Transverse colon (tissue), 4 donors: ENCODE measurements around the gene TOLLIP. TPM values are rescaled to one million over a fixed set of nuclear protein-coding genes. Genes with fewer than 3 reads are reported as not detected.

Source experiments
- DNase-seq: peaks from one replicate; pipeline ENCODE4 v3.0.0-alpha.2; 2019
- H3K27ac ChIP-seq, 4 donors: fragments of 200-600 bp; sonication (generic); 2 replicates each; pipeline ENCODE4 v1.5.1; 2016 to 2018; ENCODE audit warnings: inconsistent platforms in 4 of 4
- H3K27me3 ChIP-seq: fragments of 200-600 bp; sonication (generic); 2 replicates; pipeline ENCODE4 v1.5.1; 2017; ENCODE audit warnings: inconsistent platforms
- H3K36me3 ChIP-seq, 4 donors: fragments of 200-600 bp; sonication (generic); 2 replicates each; pipeline ENCODE4 v1.5.1; 2017 to 2019; ENCODE audit warnings: inconsistent platforms in 4 of 4
- H3K4me1 ChIP-seq, 4 donors: fragments of 200-600 bp; sonication (generic); 2 replicates each; pipeline ENCODE4 v1.5.1; 2017 to 2020; ENCODE audit warnings: inconsistent platforms in 4 of 4
- H3K4me3 ChIP-seq, 4 donors: fragments of 200-600 bp; sonication (generic); 1 replicate in 1 of 4; 2 replicates in 3 of 4; pipeline versions ENCODE4 v1.5.1 to v1.6.1; 2017 to 2019; ENCODE audit warnings: inconsistent platforms in 4 of 4
- H3K9me3 ChIP-seq, 2 donors: fragments of 200-600 bp; sonication (generic); 2 replicates each; pipeline ENCODE4 v1.5.1; 2017 to 2019; ENCODE audit warnings: inconsistent platforms in 2 of 2
- CTCF ChIP-seq, 5 experiments: fragments of 200-600 bp in 3 of 5; fragments of 450-650 bp in 2 of 5; sonication (generic) in 3 of 5; IDR thresholded peaks; 1 replicate in 2 of 5; 2 replicates in 3 of 5; pipeline ENCODE4 v1.5.1; 2016 to 2017; ENCODE audit warnings: antibody characterized with exemption in 5 of 5, inconsistent platforms in 3 of 5, mild to moderate bottlenecking in 2 of 5, moderate library complexity in 1 of 5
- EP300 ChIP-seq: sonication (generic); formaldehyde crosslinking; IDR thresholded peaks from one replicate; pipeline ENCODE4 v1.6.1; 2017; ENCODE audit warnings: antibody characterized with exemption, low read depth
- POLR2A ChIP-seq: fragments of 450-650 bp; IDR thresholded peaks from one replicate; pipeline ENCODE4 v1.6.1; 2016; ENCODE audit warnings: antibody characterized with exemption, mild to moderate bottlenecking, moderate library complexity
- POLR2AphosphoS5 ChIP-seq, 3 donors: sonication (generic); formaldehyde crosslinking; IDR thresholded peaks; one replicate each; pipeline ENCODE4 v1.6.1; 2016; ENCODE audit warnings: antibody characterized with exemption in 3 of 3
- WGBS, 2 donors: methylation state at CpG; one replicate each; pipeline ENCODE4 v1.1.5; 2018; ENCODE audit warnings: low coverage in 1 of 2; 5-methylcytosine and 5-hydroxymethylcytosine counted together
- in situ Hi-C, 4 donors: fragments of 200-750 bp; cut with MboI; loops; one replicate each; pipeline versions ENCODE4 v1.15.0 to v1.15.1; 2017; ENCODE audit warnings: low sequenced_read_pairs in 3 of 4, low pct_ligation_motif_present in 1 of 4, low pct_unique_long_range_greater_than_20kb in 1 of 4
- intact Hi-C: fragments of 100-400 bp; cut with DNase I; formaldehyde crosslinking; loops from one replicate; pipeline ENCODE4 v1.15.1; 2023; ENCODE audit warnings: low total_unique reads
- total RNA-seq, 4 donors: library from RNA; depleted of rRNA; stranded (reverse); fragments of >200 nt; gene quantifications; one replicate each; pipeline ENCODE4 v1.1.0, GENCODE V29; 2016

The TOLLIP gene
- total RNA-seq, 4 donors from 2014 or later: 25.9 to 132 (median 50.4) TPM

GRCh38 chr11:1300569-1301187 is 8.8 kb downstream of the TOLLIP start:
- no peaks in the 10 kb centered on the region for H3K9me3 ChIP-seq
- H3K4me1 ChIP-seq: peaks cover 48 to 74% (median 60%) of the 10 kb centered on the region in 4 donors
- no peak for DNase-seq
- H3K4me3 ChIP-seq: no peak overlapping the region
- peak overlapping the region in 2 of 4 donors; percentile 39 to 57 for H3K27ac ChIP-seq
- in situ Hi-C loops (no loop called here), intact Hi-C loops (loop anchor here (10.0 kb wide), 1 partner anchor 214 kb away; no protein-coding TSS in a partner anchor)
- TF ChIP-seq EP300 (no peak), CTCF (IDR thresholded peaks at IDR 0.05) (no peak)
- WGBS, 2 donors: 92 to 95% methylated on average over 4 to 28 of the region's 28 CpGs
- no peaks in the 10 kb centered on the region for H3K27me3 ChIP-seq
- no peaks in the 10 kb centered on the region for H3K36me3 ChIP-seq

- intact Hi-C loops: loop anchor here (10.0 kb wide), 1 partner anchor 215 kb away; no protein-coding TSS in a partner anchor
- peak overlapping the region in 3 of 4 donors; percentile 27 to 57 (median 39) for H3K27ac ChIP-seq
- in situ Hi-C loops: no loop called here
- no peak for DNase-seq
- peaks cover 0 to 2% (median under 1%) of the 10 kb centered on the region in 4 donors for H3K36me3 ChIP-seq
- no peak overlapping the region for H3K4me3 ChIP-seq
- no peaks in the 10 kb centered on the region for H3K9me3 ChIP-seq
- H3K27me3 ChIP-seq: no peaks in the 10 kb centered on the region
- no peak for TF ChIP-seq POLR2AphosphoS5 (IDR thresholded peaks at IDR 0.05)
- TF ChIP-seq CTCF (IDR thresholded peaks at IDR 0.05): no peak
- no peak for TF ChIP-seq POLR2A
- no peak for TF ChIP-seq EP300
- peaks cover 48 to 69% (median 54%) of the 10 kb centered on the region in 4 donors for H3K4me1 ChIP-seq
- 69 to 85% methylated on average over 7 of the region's 7 CpGs for WGBS, 2 donors
Observed at GRCh38 chr11:1300121-1300520, 9.3 kb downstream of the TOLLIP start.

GRCh38 chr11:1299621-1300020 is 9.8 kb downstream of the TOLLIP start:
- intact Hi-C loops: loop anchor here (10.0 kb wide), 1 partner anchor 215 kb away; no protein-coding TSS in a partner anchor
- in situ Hi-C loops: loop anchor here in 3 of 4 donors (25.0 kb wide), 1 partner anchor 213 kb away; no protein-coding TSS in a partner anchor
- WGBS, 2 donors: 86 to 88% methylated on average over 2 to 23 of the region's 23 CpGs
- H3K9me3 ChIP-seq: no peaks in the 10 kb centered on the region
- DNase-seq: no peak
- TF ChIP-seq POLR2AphosphoS5 (IDR thresholded peaks at IDR 0.05): no peak
- no peak for TF ChIP-seq EP300
- no peak for TF ChIP-seq CTCF (IDR thresholded peaks at IDR 0.05)
- no peak for TF ChIP-seq POLR2A
- H3K27ac ChIP-seq: peak overlapping the region; percentile 21 to 57 (median 33)
- H3K4me3 ChIP-seq: no peak overlapping the region
- H3K4me1 ChIP-seq: peaks cover 48 to 64% (median 49%) of the 10 kb centered on the region in 4 donors
- no peaks in the 10 kb centered on the region for H3K27me3 ChIP-seq
- peaks cover 0 to 4% (median 2%) of the 10 kb centered on the region in 4 donors for H3K36me3 ChIP-seq

GRCh38 chr11:1298695-1299492 is 10.5 kb downstream of the TOLLIP start:
- Histone ChIP-seq H3K27me3 (no peaks in the 10 kb centered on the region), H3K27ac (peak overlapping the region; percentile 21 to 60 (median 33)), H3K9me3 (no peaks in the 10 kb centered on the region), H3K36me3 (peaks cover 0 to 4% (median 2%) of the 10 kb centered on the region in 4 donors), H3K4me1 (peaks cover 41 to 57% (median 42%) of the 10 kb centered on the region in 4 donors), H3K4me3 (no peak overlapping the region)
- in situ Hi-C loops: loop anchor here in 3 of 4 donors (25.0 kb wide), 1 partner anchor 213 kb away; no protein-coding TSS in a partner anchor
- intact Hi-C loops: no loop called here
- WGBS, 2 donors: 67 to 76% methylated on average over 14 to 32 of the region's 32 CpGs
- TF ChIP-seq EP300: no peak
- no peak for TF ChIP-seq CTCF (IDR thresholded peaks at IDR 0.05)
- TF ChIP-seq POLR2AphosphoS5 (IDR thresholded peaks at IDR 0.05): peak; percentile 31 to 58 (median 53)
- TF ChIP-seq POLR2A: no peak
- DNase-seq: peak; percentile 89
